Measurements from ENCODE around the gene DNAH7. TPM values are rescaled to one million over a fixed set of nuclear protein-coding genes. Genes with fewer than 3 reads are reported as not detected.

DNAH7 gene
- total RNA-seq, 4 donors from 2014 or later = 0.05 to 0.07 (median 0.05) TPM; not detected in 1

DNA sequence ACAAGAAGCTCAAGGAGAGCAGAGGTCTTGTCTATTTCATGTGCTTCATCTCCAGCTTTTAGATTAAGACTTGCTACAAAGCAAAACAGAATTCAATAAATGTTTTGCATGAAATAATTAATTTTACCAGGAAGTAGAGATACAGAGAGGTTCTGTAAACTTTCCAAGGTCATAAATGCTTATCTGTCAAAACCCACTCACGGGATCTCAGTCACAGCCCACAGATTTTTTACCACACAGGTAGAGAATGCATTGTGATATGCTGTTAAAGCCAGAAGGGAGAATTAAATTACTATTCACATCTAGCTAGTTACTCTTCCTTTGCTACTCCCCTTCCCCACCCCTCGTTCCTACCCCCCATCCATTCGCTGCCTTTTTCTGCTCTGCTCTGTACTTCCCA lies 205.5 kb downstream of the DNAH7 start:
- no peaks in the 10 kb centered on the region for H3K27me3 ChIP-seq
- no peak for ATAC-seq
- intact Hi-C loops (cut with DNase I; ENCODE audit: low total_unique reads) (no loop called here), in situ Hi-C loops (cut with MboI; ENCODE audit: low sequenced_read_pairs in 4 of 4) (no loop called here)
- DNase-seq = no peak
- TF ChIP-seq, protein P1, sequence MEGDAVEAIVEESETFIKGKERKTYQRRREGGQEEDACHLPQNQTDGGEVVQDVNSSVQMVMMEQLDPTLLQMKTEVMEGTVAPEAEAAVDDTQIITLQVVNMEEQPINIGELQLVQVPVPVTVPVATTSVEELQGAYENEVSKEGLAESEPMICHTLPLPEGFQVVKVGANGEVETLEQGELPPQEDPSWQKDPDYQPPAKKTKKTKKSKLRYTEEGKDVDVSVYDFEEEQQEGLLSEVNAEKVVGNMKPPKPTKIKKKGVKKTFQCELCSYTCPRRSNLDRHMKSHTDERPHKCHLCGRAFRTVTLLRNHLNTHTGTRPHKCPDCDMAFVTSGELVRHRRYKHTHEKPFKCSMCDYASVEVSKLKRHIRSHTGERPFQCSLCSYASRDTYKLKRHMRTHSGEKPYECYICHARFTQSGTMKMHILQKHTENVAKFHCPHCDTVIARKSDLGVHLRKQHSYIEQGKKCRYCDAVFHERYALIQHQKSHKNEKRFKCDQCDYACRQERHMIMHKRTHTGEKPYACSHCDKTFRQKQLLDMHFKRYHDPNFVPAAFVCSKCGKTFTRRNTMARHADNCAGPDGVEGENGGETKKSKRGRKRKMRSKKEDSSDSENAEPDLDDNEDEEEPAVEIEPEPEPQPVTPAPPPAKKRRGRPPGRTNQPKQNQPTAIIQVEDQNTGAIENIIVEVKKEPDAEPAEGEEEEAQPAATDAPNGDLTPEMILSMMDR (IDR thresholded peaks at IDR 0.05 in 4 of 5, conservative IDR thresholded peaks at IDR 0.05 in 1 of 5) = no peak
- TF ChIP-seq POLR2A (IDR thresholded peaks at IDR 0.05) = no peak
- H3K4me1 ChIP-seq = no peaks in the 10 kb centered on the region
- no peaks in the 10 kb centered on the region for H3K9me3 ChIP-seq
- H3K4me3 ChIP-seq = no peak overlapping the region
- no peak overlapping the region for H3K27ac ChIP-seq
- no peaks in the 10 kb centered on the region for H3K36me3 ChIP-seq

- Histone ChIP-seq H3K27ac (no peak overlapping the region), H3K27me3 (no peaks in the 10 kb centered on the region), H3K4me1 (no peaks in the 10 kb centered on the region), H3K36me3 (no peaks in the 10 kb centered on the region), H3K4me3 (no peak overlapping the region), H3K9me3 (no peaks in the 10 kb centered on the region)
- intact Hi-C loops (cut with DNase I; ENCODE audit: low total_unique reads) (no loop called here), in situ Hi-C loops (cut with MboI; ENCODE audit: low sequenced_read_pairs in 4 of 4) (no loop called here)
- DNase-seq (no peak), ATAC-seq (no peak)
- TF ChIP-seq POLR2A (IDR thresholded peaks at IDR 0.05) = no peak
- TF ChIP-seq, protein P1 (IDR thresholded peaks at IDR 0.05 in 4 of 5, conservative IDR thresholded peaks at IDR 0.05 in 1 of 5) = no peak
Observed at GRCh38 chr2:195861821-195862220, 206.8 kb downstream of the DNAH7 start.

DNA sequence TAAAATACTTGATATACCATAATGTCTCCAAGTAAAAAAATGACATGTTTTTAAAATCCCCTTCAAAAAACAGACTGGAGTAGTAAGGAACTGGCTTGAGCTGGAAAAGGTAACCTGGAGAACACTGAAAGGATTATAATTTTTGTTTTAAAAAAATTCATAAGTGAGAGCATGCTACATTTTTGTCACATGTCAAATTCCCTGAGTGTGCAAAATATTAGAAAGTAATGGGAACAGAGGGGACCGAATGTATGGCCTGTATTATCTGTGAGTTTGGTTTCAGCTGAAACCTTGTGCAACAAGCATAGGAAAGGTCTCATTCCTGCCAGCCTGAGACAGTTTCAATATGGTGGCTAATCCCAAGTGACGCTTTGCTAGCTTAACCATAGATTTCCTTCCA lies 209.1 kb downstream of the DNAH7 start:
- no peaks in the 10 kb centered on the region for H3K27me3 ChIP-seq
- DNase-seq (no peak), ATAC-seq (no peak)
- H3K9me3 ChIP-seq = no peaks in the 10 kb centered on the region
- H3K4me3 ChIP-seq = no peak overlapping the region
- TF ChIP-seq, protein P1 (IDR thresholded peaks at IDR 0.05 in 4 of 5, conservative IDR thresholded peaks at IDR 0.05 in 1 of 5) = no peak
- no peak for TF ChIP-seq POLR2A (IDR thresholded peaks at IDR 0.05)
- no peaks in the 10 kb centered on the region for H3K4me1 ChIP-seq
- in situ Hi-C loops (cut with MboI; ENCODE audit: low sequenced_read_pairs in 4 of 4) = no loop called here
- intact Hi-C loops (cut with DNase I; ENCODE audit: low total_unique reads) = no loop called here
- no peaks in the 10 kb centered on the region for H3K36me3 ChIP-seq
- no peak overlapping the region for H3K27ac ChIP-seq

DNA sequence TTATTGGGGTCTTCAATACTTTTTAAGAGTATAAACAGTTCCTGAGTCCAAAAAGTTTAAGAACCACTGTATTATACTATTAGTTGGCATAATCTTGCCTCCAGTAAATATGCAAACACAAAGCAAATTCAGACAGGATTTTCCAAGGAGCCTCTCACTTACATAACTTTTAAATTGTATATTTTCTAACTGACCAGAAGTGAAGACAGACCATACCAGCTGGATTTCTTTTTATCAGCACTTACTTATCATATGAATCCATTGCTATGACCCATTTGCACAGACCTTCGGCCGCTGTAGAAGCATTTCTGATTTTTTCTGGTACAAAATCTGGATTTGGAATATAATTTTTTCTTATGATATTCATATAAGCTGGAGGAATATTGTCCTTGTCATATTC lies 211.5 kb downstream of the DNAH7 start:
- in situ Hi-C loops (cut with MboI; ENCODE audit: low sequenced_read_pairs in 4 of 4) (no loop called here), intact Hi-C loops (cut with DNase I; ENCODE audit: low total_unique reads) (no loop called here)
- no peak for TF ChIP-seq POLR2A (IDR thresholded peaks at IDR 0.05)
- TF ChIP-seq, protein P1 (IDR thresholded peaks at IDR 0.05 in 4 of 5, conservative IDR thresholded peaks at IDR 0.05 in 1 of 5) = no peak
- no peaks in the 10 kb centered on the region for H3K36me3 ChIP-seq
- H3K9me3 ChIP-seq = no peaks in the 10 kb centered on the region
- ATAC-seq (no peak), DNase-seq (no peak)
- no peaks in the 10 kb centered on the region for H3K27me3 ChIP-seq
- H3K4me1 ChIP-seq = no peaks in the 10 kb centered on the region
- no peak overlapping the region for H3K4me3 ChIP-seq
- no peak overlapping the region for H3K27ac ChIP-seq

GRCh38 chr2:195850764-195851163 lies 217.9 kb downstream of the DNAH7 start:
- ATAC-seq = no peak
- H3K27me3 ChIP-seq = no peaks in the 10 kb centered on the region
- TF ChIP-seq POLR2A (IDR thresholded peaks at IDR 0.05) = no peak
- TF ChIP-seq, protein P1 (IDR thresholded peaks at IDR 0.05 in 4 of 5, conservative IDR thresholded peaks at IDR 0.05 in 1 of 5) = no peak
- in situ Hi-C loops (cut with MboI; ENCODE audit: low sequenced_read_pairs in 4 of 4) (no loop called here), intact Hi-C loops (cut with DNase I; ENCODE audit: low total_unique reads) (no loop called here)
- H3K27ac ChIP-seq = no peak overlapping the region
- no peaks in the 10 kb centered on the region for H3K9me3 ChIP-seq
- H3K4me3 ChIP-seq = no peak overlapping the region
- H3K4me1 ChIP-seq = no peaks in the 10 kb centered on the region
- H3K36me3 ChIP-seq = no peaks in the 10 kb centered on the region
- DNase-seq = no peak

Measured in gastrocnemius medialis (tissue), 4 donors.